ENCODE data around the gene SNX13.
"Not testable (repeated sequence)": the region's sequence is repeated elsewhere in the genome, so short reads cannot be mapped to it uniquely, and the experiment has no call there.

SNX13 gene

DNA sequence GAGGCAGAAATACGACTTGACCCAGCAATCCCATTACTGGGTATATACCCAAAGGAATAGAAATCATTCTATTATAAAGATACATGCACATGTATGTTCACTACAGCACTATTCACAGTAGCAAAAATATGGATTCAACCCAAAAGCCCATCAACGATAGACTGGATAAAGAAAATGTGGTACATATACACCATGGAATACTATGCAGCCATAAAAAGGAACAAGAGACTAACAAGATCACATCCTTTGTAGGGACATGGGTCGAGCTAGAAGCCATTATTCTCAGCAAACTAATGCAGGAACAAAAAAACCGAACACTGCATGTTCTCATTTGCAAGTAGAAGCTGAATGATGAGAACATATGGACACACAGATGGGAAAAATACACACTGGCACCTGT is 31.0 kb downstream of the SNX13 start:
- not testable (repeated sequence) for DNase-seq

DNA sequence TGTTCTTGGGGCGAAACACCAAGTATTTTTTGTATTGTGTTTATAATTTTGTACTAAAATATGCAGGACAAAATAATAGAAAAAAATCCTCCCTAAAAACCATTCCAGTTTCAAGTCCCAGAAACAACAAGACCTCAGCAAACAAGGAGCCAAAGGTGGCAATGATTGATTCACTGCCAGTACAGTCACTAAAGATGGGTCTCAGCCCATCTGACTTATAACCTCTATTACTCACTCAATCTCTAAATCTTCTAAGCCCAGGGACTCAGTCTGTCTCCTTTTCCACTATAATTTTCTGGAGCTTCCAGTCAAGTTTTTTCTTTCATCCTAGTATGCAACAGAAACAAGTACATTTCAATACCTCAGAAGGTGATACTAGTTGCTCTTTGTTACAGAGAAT is 33.3 kb downstream of the SNX13 start:
- DNase-seq, result no peak

GRCh38 chr7:17903337-17903736 is 37.0 kb downstream of the SNX13 start:
- no peak for DNase-seq

GRCh38 chr7:17902599-17902998 is 37.7 kb downstream of the SNX13 start:
- no peak for DNase-seq

DNA sequence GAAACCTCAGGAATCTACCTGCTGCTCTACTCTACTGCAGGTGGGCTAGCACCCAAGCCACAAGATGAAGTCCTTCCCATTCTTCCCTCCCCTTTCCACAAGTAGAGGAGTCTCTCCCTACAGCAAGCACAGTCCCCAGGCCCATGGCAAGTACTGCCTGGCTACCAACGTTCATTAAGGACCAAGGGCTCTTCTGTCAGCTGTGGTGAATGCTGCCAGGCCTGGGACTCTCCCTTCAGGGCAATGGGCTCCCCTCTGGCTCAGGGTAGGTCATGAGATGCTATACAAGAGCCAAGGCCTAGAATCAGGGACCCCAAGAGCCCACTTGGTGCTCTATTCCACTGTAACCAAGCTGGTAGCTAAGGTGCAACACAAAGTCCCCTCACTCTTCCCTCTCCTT is 39.8 kb downstream of the SNX13 start:
- no peak for DNase-seq

- DNase-seq, result no peak
Measured at GRCh38 chr7:17898111-17898510, 42.2 kb downstream of the SNX13 start.

GRCh38 chr7:17887286-17887685 is 53.0 kb downstream of the SNX13 start:
- DNase-seq, result no peak

DNA sequence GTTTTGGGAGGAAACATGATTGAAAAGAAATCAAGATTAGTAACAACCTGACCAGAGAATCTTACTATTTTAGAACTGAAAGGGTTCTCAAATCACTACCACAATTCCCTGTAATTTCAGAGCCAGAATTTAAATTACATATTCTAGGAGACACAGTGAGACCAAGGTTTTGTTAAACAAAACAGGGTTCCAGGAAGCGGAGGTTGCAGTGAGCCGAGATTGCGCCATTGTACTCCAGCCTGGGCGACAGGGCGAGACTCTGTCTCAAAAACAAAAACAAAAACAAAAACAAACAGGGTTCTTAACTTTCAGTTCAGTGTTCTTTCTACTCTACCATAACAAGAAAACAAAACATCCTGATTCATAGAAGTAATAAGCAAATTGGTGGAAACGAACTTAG is 57.6 kb downstream of the SNX13 start:
- no peak for DNase-seq

- DNase-seq, result no peak
Measured at GRCh38 chr7:17879075-17879661, 61.1 kb downstream of the SNX13 start.

- no peak for DNase-seq
Measured at GRCh38 chr7:17878627-17879026, 61.7 kb downstream of the SNX13 start.

DNA sequence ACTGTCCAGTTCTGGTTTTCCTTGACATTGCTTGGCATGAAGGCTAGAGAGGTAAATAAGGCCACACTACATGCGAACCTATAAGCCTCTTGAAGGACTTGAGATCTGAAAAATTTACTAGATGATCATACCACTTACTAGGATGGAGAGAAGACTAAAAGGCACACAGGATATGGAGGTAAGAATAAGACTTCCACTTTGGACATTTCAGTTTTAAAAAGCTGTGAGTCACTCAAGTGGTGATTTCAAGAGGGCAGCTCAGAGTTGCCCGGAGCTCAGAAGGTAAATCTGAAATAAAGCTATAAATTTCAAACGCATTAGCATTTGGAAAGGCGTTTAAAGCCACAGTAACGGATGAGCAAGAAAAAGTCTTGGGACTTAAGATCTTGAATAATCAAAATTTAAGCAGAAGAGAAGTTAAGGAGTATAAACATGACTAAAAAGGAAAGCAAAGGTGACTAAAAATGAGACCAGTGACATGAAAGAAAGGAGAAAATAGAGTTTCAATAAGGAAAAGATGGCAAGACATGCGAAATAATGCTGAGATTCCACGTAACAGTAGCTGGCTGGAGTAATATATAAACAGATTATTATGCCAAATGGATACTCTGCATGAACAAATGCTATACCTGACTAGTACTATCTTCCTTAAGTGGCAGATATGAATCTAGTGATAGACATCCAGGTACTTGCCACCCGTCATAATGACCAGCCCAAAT is 68.3 kb downstream of the SNX13 start:
- DNase-seq, result no peak

- no peak for DNase-seq
Measured at GRCh38 chr7:17870406-17870805, 69.9 kb downstream of the SNX13 start.

DNA sequence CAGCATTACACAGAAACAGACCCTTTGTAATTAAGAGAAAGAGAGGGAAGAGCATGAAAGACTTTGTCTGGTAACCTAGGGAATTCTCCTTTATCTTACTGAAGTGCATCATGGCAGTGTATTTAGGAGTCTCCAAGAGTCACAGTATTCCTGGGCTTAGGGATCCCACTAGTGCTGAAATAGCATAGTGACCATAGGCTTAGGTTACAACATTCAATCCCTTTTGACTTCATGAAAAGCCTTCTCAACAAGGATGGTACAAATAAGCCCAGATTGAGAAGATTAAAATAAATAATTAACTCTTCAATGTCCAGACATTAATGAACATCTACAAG is 76.5 kb downstream of the SNX13 start:
- DNase-seq, result no peak

- DNase-seq, result no peak
Measured at GRCh38 chr7:17863095-17863808, 77.0 kb downstream of the SNX13 start.

- DNase-seq, result no peak
Measured at GRCh38 chr7:17856251-17856650, 84.0 kb downstream of the SNX13 start.

DNA sequence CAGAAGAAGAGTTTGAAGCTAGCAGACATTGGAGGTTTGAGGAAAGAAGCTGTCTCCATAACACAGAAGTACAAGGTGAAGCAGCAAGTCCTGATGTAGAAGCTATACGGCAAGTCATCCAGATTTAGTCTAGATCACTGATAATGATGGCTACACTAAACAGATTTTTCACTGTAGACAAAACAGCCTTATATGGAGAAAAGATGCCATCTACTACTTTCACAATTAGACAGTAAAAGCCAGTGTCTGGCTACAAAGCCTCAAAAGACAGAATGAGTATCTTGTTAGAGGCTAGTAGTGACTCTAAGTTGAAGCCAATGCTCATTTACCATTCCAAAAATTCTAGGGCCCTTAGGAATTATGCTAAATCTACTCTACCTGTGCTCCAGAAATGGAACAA is 85.1 kb downstream of the SNX13 start:
- DNase-seq, result no peak

GRCh38 chr7:17854261-17855047 is 85.8 kb downstream of the SNX13 start:
- no peak for DNase-seq

DNA sequence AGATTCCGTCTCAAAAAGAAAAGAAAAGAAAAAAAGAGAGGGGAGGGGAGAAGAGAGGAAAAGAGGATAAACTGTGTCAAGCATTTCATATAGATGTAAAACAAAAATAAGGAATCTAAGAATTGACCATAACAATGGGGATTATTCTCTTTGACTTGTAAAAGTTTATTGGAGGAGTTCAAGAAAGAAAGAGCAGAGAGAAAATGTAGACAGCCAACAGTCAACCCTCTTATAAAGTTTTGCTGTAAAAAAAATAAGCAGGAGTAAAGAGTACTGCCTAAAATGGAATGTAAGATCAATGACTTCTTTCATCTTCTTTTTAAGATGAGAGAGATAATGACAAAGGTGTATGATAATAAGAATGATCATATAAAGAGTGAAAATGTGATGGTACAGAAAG is 87.9 kb downstream of the SNX13 start:
- no peak for DNase-seq

GRCh38 chr7:17849504-17849903 is 90.8 kb downstream of the SNX13 start:
- no peak for DNase-seq

DNA sequence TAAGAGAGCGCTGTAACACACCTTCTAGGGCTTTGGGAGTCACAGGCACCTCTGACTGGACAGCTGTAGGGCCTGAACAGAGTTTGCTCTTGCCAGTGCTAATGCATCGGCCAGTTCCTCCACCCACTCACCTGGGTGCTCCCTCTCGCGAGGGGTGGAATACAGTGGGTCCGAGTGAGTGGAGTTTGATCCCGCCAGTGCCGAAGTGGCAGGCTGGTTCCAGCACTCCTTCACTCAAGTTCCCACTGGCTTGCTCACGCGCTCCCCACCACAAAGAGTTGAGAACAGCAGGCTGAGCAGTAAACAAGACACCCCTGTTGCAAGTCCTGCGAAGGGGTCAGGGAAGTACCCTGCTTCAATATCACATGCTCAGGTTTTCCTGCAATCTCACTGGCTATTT is 91.8 kb downstream of the SNX13 start:
- no peak for DNase-seq

- no peak for DNase-seq
Measured at GRCh38 chr7:17846935-17847334, 93.4 kb downstream of the SNX13 start.

GRCh38 chr7:17845197-17845547 is 95.1 kb downstream of the SNX13 start:
- no peak for DNase-seq

- no peak for DNase-seq
Measured at GRCh38 chr7:17844514-17845196, 95.6 kb downstream of the SNX13 start.

All from activated gamma-delta T cell treated with Interleukin-2 at 50 U/mL for 16 hours (primary cell).